GM18511 (cell line): Measurements from ENCODE around the gene SYTL3.
A peak's percentile ranks its signal among the peaks of the same experiment; 100 is the strongest.
"Not testable (repeated sequence)": the region's sequence is repeated elsewhere in the genome, so short reads cannot be mapped to it uniquely, and the experiment has no call there.

Experiments used
- ATAC-seq: cut with Tn5 transposase; IDR thresholded peaks from one replicate; pipeline ENCODE4 v1.9.1; 2021; ENCODE audit warnings: mild to moderate bottlenecking, moderate library complexity; ENCODE audit not compliant: unreplicated experiment

The SYTL3 gene, protein sequence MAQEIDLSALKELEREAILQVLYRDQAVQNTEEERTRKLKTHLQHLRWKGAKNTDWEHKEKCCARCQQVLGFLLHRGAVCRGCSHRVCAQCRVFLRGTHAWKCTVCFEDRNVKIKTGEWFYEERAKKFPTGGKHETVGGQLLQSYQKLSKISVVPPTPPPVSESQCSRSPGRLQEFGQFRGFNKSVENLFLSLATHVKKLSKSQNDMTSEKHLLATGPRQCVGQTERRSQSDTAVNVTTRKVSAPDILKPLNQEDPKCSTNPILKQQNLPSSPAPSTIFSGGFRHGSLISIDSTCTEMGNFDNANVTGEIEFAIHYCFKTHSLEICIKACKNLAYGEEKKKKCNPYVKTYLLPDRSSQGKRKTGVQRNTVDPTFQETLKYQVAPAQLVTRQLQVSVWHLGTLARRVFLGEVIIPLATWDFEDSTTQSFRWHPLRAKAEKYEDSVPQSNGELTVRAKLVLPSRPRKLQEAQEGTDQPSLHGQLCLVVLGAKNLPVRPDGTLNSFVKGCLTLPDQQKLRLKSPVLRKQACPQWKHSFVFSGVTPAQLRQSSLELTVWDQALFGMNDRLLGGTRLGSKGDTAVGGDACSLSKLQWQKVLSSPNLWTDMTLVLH

DNA sequence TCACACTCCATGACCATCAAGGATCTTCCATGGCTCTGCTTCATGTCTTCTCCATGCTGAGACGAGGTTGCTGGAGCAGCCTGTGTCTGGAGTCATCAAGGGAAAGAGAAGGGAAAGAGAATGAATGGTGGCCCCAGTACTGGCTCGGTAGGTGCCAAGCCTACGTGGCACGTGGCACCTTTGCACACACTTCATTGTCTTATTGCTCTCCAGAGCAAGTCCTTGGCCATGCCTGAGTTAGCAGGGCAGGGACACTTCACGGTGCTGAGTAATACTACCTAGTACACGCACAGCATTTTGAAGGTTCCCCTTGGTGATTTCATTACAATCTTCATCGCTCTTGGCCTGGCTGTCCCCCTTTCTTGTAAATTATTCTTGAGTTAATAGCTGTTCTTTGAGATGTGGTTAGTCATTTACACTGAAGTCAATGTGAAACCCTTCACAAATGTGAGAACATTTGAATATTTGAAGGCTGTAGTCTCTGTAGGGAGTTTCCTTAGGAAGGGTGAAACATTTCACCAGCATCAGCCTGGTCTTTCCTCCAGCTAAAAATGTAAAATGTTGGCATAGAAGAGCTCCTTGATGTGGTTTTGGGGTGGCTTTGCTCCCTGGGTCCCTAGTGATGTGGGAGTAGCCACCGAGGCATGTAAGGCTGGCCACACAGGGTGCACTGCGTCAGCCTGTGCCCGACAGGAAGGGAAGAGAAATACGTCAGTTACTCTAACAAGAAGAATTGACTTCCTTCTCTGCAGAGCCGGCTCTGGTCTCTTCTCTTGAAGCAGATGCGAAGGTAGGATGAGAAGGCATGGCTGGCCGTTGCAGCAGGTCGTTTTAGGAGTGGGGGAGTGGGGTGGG lies at the start of gene SYTL3:
Gene SYTL3, plus strand, starts transcription at position 766 of the 855 bp plus-strand sequence. CDS start 13,215 bp downstream, outside the sequence.
- peak; percentile 50 for ATAC-seq

- ATAC-seq, result no peak
Observed at GRCh38 chr6:158603261-158604047, 46.4 kb upstream of the SYTL3 start.

DNA sequence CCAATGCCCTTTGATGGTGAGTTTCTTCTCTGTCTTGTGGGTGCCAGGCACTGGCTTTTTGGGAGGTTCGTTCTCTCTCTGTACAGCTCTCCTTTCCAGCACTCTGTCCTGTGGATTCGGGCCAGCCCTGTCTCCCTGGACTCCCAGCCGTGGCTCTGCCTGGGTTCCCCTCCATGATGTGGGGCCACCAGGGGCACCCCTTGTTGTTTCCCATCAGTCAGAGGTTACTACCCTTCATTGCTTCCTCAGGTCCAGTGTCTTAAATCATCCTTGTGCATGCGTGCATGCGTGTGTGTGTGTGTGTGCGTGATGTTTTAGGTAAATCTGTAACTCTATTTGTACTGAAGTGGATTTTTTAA lies 45.8 kb upstream of the SYTL3 start:
- ATAC-seq, result no peak

GRCh38 chr6:158605266-158605878 lies 44.5 kb upstream of the SYTL3 start:
- ATAC-seq, result no peak

DNA sequence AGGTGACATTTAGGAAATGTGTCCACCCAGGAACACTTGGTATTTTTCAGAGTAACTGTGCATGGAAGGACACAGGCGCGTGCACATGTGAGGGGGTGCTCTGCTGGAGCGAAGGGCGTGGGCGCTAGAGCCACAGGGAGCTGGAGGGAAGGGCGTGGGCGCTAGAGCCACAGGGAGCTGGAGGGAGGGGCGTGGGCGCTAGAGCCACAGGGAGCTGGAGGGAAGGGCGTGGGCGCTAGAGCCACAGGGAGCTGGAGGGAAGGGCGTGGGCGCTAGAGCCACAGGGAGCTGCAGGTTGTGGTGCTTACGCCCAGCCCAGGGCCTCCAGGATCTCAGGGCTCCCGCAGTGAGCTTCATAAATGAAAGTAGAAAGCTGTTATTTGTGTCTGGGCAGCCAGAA lies 43.8 kb upstream of the SYTL3 start:
- not testable (repeated sequence) for ATAC-seq

DNA sequence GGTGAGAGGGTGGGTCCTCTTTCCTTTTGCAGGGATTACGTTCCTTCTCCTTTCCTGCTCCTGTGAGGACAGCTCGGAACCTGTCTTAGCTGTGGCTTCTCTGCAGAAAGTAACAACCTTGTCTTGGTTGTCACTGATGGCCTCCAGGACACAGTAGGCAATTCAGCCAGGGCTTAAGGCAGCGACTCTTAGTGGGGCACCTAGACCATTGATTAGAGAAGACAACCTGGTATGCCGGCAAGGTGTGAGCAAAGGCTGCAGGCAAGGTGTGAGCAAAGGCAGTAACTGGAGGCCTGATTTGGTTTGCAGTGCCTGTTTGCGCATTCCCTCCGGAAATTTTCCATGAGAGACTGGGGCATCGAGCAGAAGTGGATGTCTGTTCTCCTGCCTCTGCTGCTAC lies 42.9 kb upstream of the SYTL3 start:
- ATAC-seq, result no peak

DNA sequence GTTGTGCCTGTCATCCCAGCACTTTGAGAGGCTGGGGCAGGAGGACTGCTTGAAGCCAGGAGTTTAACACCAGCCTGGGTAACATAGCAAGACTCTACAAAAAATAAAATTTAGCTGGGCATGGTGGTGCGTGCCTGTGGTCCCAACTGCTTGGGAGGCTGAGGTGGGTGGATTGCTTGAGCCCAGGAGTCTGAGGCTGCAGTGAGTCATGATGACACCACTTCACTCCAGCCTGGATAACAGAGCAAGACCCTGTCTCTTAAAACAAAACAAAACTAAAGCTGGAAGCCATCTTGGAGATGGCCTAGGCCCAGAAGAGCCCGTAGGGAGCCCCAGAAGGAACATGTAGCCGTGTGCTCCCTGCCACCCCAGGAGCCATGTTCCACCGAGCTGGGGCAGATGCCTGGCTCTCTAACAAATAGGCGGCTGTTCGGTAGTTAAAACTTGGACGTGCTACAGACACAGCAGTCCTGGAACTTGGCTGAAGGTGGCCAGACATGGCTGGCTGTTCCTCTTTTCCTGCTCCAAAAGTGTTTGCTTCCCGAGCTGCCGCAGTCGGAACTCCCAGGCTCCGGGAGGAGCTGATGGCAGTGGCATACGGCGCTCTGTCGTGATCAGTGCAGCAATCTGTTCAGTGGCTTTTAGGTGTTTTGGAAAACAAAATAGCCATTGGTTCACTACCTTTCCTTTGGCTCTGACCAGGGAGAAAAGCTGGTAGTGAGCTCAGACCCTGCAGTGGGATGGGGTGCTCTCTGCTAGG lies 42.3 kb upstream of the SYTL3 start:
- no peak for ATAC-seq

- ATAC-seq, result no peak
Observed at GRCh38 chr6:158608221-158608620, 41.6 kb upstream of the SYTL3 start.

DNA sequence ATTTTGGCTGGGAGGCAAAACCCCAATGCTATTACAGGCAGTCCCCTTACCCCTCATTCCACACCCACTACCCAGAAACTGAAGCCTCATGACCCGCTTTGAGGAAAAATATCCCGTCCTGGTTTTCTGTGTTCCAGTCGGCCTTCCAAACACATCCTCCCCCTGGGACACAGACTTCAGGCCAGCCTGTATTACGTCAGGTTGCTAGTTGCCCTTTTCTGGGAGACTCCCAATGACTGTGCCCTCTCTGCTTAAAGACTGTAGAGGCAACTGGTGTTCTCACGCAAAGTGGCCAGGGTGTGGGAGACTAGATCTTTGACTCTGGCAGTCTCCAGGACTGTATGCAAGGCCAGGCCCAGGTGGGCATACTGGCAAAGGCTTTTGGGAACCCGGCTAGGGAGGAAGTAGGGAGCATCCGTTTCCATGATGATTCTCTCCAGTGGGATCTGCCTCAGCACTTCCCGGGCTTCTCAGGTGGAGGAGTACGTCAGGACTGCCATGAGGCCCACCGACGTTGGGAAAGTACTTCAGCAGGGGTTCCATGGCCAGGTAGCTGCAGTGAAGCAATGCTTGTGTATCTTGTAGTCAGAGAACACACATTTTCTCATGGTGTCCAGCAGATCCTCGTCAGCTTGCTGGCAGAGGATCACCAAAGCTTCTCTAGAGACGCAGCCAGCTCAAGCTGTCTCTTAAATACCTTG lies 40.2 kb upstream of the SYTL3 start:
- no peak for ATAC-seq

DNA sequence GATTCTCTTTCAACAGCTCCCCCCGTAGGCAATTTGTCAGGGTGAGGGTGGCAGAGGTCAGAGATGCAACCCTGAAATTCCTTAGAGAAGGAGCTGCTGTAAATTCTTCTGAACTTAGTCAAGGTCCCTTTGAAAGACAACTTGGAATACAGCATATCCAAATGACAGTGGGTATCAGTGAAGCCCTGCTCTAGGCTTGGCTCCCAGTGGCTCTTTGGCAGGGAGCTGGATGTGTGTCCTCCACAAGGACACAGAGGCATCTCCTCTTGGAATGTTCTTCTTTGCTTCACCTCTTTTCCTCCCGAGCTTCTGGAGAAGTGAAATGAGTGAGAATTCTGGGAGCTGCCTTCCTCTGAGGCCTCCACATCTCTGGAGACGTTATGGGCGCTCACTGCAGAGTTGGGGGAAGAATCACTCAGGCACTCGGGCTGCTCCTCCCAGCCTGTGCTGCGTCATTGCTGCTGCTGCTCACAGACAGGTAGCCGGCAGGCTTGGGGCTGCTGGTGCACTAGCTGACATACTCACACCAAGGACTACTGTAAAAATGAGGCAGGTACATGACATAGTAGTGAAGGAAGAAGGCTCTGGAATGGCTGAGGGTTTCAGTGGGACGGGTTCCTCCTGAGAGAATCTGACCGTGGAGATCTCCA lies 39.4 kb upstream of the SYTL3 start:
- ATAC-seq, result no peak

GRCh38 chr6:158611039-158611438 lies 38.8 kb upstream of the SYTL3 start:
- no peak for ATAC-seq

DNA sequence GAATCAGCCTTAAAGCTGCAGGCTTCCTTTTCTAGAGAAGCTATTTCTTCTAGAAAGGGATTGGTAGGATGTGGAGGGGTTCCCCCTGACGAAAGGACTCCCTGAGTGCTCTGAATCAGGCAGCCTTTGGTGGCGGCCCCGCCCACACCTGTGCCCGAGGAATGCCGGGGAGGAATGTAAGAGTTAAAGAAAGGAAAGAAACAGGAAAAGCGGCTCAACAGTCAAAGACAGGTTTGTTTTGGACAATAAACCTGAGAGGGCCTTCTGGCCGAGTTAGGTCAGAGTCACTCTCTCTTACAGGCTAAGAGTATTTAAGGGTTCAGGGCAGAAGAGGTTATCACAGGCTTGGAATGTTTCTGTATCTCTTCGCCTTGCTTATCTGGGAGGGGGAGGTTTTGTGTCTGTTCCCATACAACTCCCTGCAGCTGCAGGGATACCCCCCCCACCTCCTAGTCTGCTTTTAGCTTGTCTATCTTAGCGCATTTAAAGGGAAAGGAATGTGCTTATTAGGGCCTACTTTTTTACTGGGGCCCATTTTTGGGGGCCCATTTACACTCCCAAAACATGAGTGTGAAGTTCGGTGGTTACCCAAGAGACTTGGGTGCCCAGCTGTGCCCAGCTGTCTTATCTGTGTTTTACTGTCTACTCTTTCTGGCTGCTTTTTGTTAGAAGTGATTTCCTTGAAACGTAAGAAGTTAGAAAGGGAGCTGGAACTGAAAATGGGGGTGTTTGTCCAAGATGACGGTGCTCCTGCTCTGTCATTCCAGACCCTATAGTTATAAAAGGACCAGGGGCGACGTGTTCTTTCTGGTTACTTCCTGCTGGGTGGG lies 38.1 kb upstream of the SYTL3 start:
- no peak for ATAC-seq

DNA sequence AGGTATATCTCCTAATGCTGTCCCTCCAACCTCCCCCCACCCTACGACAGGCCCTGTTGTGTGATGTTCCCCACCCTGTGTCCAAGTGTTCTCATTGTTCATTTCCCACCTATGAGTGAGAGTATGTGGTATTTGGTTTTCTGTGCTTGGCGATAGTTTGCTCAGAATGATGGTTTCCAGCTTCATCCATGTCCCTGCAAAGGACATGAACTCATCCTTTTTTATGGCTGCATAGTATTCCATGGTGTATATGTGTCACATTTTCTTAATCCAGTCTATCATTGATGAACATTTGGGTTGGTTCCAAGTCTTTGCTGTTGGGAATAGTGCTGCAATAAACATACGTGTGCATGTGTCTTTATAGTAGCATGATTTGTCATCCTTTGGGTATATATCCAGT lies 35.2 kb upstream of the SYTL3 start:
- ATAC-seq, result not testable (repeated sequence)

GRCh38 chr6:158618289-158618688 lies 31.6 kb upstream of the SYTL3 start:
- ATAC-seq, result not testable (repeated sequence)

DNA sequence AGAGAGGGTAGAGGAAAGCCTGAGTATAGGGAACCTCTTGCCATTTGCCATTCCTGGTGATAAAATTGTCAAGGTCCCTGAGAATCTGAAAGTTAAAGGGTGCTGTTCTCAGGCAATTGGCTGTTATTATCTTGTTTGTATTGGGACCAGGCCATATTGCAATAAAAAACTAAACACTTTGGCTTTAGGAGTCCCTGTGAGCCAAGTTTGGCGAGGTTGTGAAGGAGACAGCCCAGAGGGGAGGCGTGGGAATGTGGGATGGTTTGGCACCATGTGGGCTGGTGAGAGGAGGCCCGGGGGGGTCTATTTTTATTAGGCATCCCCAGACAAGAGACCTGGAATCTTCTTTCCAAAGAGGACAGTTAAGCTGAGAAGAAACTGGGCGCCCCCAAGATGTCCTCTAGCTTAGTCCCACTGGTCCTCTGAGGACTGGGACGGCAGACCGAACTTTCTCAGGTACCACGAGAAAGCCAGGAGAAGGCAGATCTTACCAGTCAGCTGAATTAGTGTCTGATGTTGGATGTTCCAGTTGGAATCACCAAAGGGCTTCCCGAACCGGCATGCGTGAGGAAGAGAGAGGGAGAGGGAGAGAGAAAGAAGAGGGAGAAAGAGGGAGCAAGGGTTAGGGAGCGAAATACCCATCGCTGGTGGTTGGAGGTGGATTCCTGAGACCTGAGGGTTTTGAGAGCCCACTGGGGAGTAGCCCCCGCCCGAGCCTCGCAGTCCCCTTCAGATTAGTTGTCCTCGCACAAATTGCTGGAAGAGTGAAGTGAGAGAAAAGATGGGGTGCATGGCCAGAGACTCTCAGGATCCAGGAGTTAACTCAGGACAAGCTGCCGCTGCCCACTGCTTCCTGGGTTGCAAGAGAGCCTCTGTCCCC lies 29.7 kb upstream of the SYTL3 start:
- no peak for ATAC-seq

GRCh38 chr6:158620963-158621693 lies 28.7 kb upstream of the SYTL3 start:
- ATAC-seq, result no peak
